ENCODE results near the gene MNX1. TPM values are rescaled to one million over a fixed set of nuclear protein-coding genes. Genes with fewer than 3 reads are reported as not detected.
A peak's percentile ranks its signal among the peaks of the same experiment; 100 is the strongest.

The MNX1 gene
- total and polyA plus RNA-seq, 9 donors: not detected

- H3K9me3 ChIP-seq: no peaks in the 10 kb centered on the region
- H3K27me3 ChIP-seq: peaks cover 5% of the 10 kb centered on the region
- H3K4me3 ChIP-seq: peak overlapping the region; percentile 7
- 11 to 14% (median 12%) methylated on average over 27 to 35 of the region's 35 CpGs for WGBS, 3 donors
- H3K27ac ChIP-seq: no peak overlapping the region
- TF ChIP-seq POLR2A (IDR thresholded peaks at IDR 0.05): no peak
- TF ChIP-seq EP300 (IDR thresholded peaks at IDR 0.05): no peak
- TF ChIP-seq, protein P1, sequence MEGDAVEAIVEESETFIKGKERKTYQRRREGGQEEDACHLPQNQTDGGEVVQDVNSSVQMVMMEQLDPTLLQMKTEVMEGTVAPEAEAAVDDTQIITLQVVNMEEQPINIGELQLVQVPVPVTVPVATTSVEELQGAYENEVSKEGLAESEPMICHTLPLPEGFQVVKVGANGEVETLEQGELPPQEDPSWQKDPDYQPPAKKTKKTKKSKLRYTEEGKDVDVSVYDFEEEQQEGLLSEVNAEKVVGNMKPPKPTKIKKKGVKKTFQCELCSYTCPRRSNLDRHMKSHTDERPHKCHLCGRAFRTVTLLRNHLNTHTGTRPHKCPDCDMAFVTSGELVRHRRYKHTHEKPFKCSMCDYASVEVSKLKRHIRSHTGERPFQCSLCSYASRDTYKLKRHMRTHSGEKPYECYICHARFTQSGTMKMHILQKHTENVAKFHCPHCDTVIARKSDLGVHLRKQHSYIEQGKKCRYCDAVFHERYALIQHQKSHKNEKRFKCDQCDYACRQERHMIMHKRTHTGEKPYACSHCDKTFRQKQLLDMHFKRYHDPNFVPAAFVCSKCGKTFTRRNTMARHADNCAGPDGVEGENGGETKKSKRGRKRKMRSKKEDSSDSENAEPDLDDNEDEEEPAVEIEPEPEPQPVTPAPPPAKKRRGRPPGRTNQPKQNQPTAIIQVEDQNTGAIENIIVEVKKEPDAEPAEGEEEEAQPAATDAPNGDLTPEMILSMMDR (IDR thresholded peaks at IDR 0.05): no peak
- DNase-seq: no peak
- peaks cover 8% of the 10 kb centered on the region for H3K4me1 ChIP-seq (ENCODE audit: insufficient read depth)
- intact Hi-C loops (cut with DNase I): no loop called here
- H3K36me3 ChIP-seq: no peaks in the 10 kb centered on the region
Observed at GRCh38 chr7:157008206-157009169, 2.0 kb downstream of the MNX1 start.

- no peaks in the 10 kb centered on the region for H3K36me3 ChIP-seq
- no peak for DNase-seq
- WGBS, 3 donors: 24 to 44% (median 40%) methylated on average over 18 of the region's 18 CpGs
- H3K4me3 ChIP-seq: no peak overlapping the region
- no peak for TF ChIP-seq POLR2A (IDR thresholded peaks at IDR 0.05)
- TF ChIP-seq EP300 (IDR thresholded peaks at IDR 0.05): no peak
- TF ChIP-seq, protein P1 (IDR thresholded peaks at IDR 0.05): no peak
- peaks cover 8% of the 10 kb centered on the region for H3K4me1 ChIP-seq (ENCODE audit: insufficient read depth)
- H3K27me3 ChIP-seq: peaks cover 5% of the 10 kb centered on the region
- no peaks in the 10 kb centered on the region for H3K9me3 ChIP-seq
- intact Hi-C loops (cut with DNase I): no loop called here
- no peak overlapping the region for H3K27ac ChIP-seq
Observed at GRCh38 chr7:157007470-157008066, 2.9 kb downstream of the MNX1 start.

GRCh38 chr7:157006829-157007469 lies 3.5 kb downstream of the MNX1 start:
- no peak overlapping the region for H3K27ac ChIP-seq
- intact Hi-C loops (cut with DNase I): no loop called here
- H3K9me3 ChIP-seq: no peaks in the 10 kb centered on the region
- DNase-seq: no peak
- no peaks in the 10 kb centered on the region for H3K36me3 ChIP-seq
- TF ChIP-seq POLR2A (IDR thresholded peaks at IDR 0.05): no peak
- no peak for TF ChIP-seq EP300 (IDR thresholded peaks at IDR 0.05)
- TF ChIP-seq, protein P1 (IDR thresholded peaks at IDR 0.05): no peak
- peaks cover 5% of the 10 kb centered on the region for H3K27me3 ChIP-seq
- no peak overlapping the region for H3K4me3 ChIP-seq
- WGBS, 3 donors: 25 to 37% (median 32%) methylated on average over 7 of the region's 7 CpGs
- H3K4me1 ChIP-seq (ENCODE audit: insufficient read depth): peaks cover 8% of the 10 kb centered on the region

DNA sequence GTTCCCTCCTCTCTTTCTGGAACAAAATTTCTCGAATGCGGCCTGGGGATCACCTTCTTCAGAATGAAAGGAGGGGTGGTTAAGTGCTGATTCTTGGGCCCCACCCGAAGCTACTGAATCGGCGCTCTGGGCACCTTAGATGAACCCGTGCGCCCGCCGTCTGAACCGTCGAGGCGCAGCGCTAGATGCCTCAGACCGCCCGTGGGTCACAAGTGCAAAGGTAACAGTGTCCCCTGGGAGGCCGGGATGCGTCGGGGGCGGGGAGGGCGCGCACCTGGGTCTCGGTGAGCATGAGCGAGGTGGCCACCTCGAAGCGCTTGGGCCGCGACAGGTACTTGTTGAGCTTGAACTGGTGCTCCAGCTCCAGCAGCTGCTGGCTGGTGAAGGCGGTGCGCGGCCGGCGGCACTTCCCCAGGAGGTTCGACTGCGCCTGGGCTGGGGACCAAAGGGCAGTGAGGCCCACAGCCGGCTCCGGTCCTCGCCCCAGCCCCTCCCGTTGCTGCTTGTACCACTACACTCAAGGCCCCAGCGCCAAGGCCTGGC lies 4.2 kb downstream of the MNX1 start:
- 4 to 7% (median 6%) methylated on average over 30 to 39 of the region's 39 CpGs for WGBS, 3 donors

More for the DNA sequence above, 4.2 kb downstream of the MNX1 start:
- DNase-seq: no peak
- peaks cover 5% of the 10 kb centered on the region for H3K27me3 ChIP-seq
- no peak overlapping the region for H3K27ac ChIP-seq
- H3K9me3 ChIP-seq: no peaks in the 10 kb centered on the region
- no peak for TF ChIP-seq POLR2A (IDR thresholded peaks at IDR 0.05)
- TF ChIP-seq, protein P1 (IDR thresholded peaks at IDR 0.05): no peak
- TF ChIP-seq EP300 (IDR thresholded peaks at IDR 0.05): no peak
- H3K4me3 ChIP-seq: no peak overlapping the region
- H3K4me1 ChIP-seq (ENCODE audit: insufficient read depth): peaks cover 8% of the 10 kb centered on the region
- no peaks in the 10 kb centered on the region for H3K36me3 ChIP-seq
- intact Hi-C loops (cut with DNase I): no loop called here
